ENCODE data around the gene C5orf58. TPM values are rescaled to one million over a fixed set of nuclear protein-coding genes. Genes with fewer than 3 reads are reported as not detected.

The C5orf58 gene
- total RNA-seq, 2 experiments from 2014 or later: not detected

GRCh38 chr5:170201311-170201710, 31.5 kb upstream of the C5orf58 start:
- H3K4me1 Mint-ChIP-seq (ENCODE audit: low read depth): no peaks in the 10 kb centered on the region
- no peaks in the 10 kb centered on the region for H3K4me1 ChIP-seq (ENCODE audit: insufficient read depth, low read length)
- DNase-seq: no peak
- H3K27ac ChIP-seq (ENCODE audit: low read depth in 1 of 2, low read length in 2 of 2): no peak overlapping the region
- H3K27ac Mint-ChIP-seq: no peak overlapping the region
- H3K9me3 ChIP-seq (ENCODE audit: control insufficient read depth in 1 of 2, insufficient read depth in 1 of 2, low read length in 2 of 2): no peaks in the 10 kb centered on the region
- H3K4me3 Mint-ChIP-seq: no peak overlapping the region
- ChIA-PET CTCF (no interaction called here), POLR2A (no interaction called here)
- no peak for ATAC-seq (ENCODE audit: poor library complexity)
- no peaks in the 10 kb centered on the region for H3K27me3 ChIP-seq (ENCODE audit: control insufficient read depth in 1 of 2, insufficient read depth in 2 of 2, low read length in 2 of 2)
- no peak for TF ChIP-seq CTCF (IDR thresholded peaks at IDR 0.05)
- no peaks in the 10 kb centered on the region for H3K36me3 ChIP-seq (ENCODE audit: insufficient read depth, low read length)
- H3K27me3 Mint-ChIP-seq: peaks cover 25% of the 10 kb centered on the region
- intact Hi-C loops (cut with DNase I, micrococcal nuclease): no loop called here
- H3K4me3 ChIP-seq (ENCODE audit: low read length): no peak overlapping the region
- H3K9me3 Mint-ChIP-seq: no peaks in the 10 kb centered on the region
- no peaks in the 10 kb centered on the region for H3K36me3 Mint-ChIP-seq (ENCODE audit: low read depth)

GRCh38 chr5:170202117-170202516, 30.7 kb upstream of the C5orf58 start:
- DNase-seq: no peak
- Histone ChIP-seq H3K27ac (ENCODE audit: low read depth in 1 of 2, low read length in 2 of 2) (no peak overlapping the region), H3K27me3 (ENCODE audit: control insufficient read depth in 1 of 2, insufficient read depth in 2 of 2, low read length in 2 of 2) (no peaks in the 10 kb centered on the region), H3K4me1 (ENCODE audit: insufficient read depth, low read length) (no peaks in the 10 kb centered on the region), H3K36me3 (ENCODE audit: insufficient read depth, low read length) (no peaks in the 10 kb centered on the region), H3K4me3 (ENCODE audit: low read length) (no peak overlapping the region), H3K9me3 (ENCODE audit: control insufficient read depth in 1 of 2, insufficient read depth in 1 of 2, low read length in 2 of 2) (no peaks in the 10 kb centered on the region)
- CTCF ChIA-PET: no interaction called here
- ATAC-seq (ENCODE audit: poor library complexity): no peak
- Mint-ChIP-seq H3K4me1 (ENCODE audit: low read depth) (no peaks in the 10 kb centered on the region), H3K4me3 (no peak overlapping the region), H3K9me3 (no peaks in the 10 kb centered on the region), H3K27ac (no peak overlapping the region), H3K36me3 (ENCODE audit: low read depth) (no peaks in the 10 kb centered on the region), H3K27me3 (peaks cover 25% of the 10 kb centered on the region)
- POLR2A ChIA-PET: no interaction called here
- TF ChIP-seq CTCF (IDR thresholded peaks at IDR 0.05): no peak
- intact Hi-C loops (cut with DNase I, micrococcal nuclease): no loop called here

DNA sequence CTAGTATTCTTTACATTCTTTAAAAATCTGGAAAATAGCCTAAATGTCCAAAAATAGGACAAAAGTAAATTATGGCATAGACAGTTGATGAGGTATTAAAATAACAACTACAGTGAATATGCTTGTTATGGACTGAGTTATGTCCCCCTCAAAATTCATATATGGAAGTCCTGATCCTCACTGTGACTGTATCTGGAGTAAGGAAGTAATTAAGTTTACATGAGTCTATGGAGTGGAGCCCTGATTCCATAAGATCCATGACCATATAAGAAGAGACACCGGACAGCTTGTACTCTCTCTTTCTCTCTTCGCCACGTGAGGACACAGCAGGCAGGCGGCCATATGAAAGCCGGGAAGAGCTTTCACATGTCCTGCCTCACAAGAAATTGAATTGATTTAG, 28.6 kb upstream of the C5orf58 start:
- Histone ChIP-seq H3K4me1 (ENCODE audit: insufficient read depth, low read length) (no peaks in the 10 kb centered on the region), H3K9me3 (ENCODE audit: control insufficient read depth in 1 of 2, insufficient read depth in 1 of 2, low read length in 2 of 2) (no peaks in the 10 kb centered on the region), H3K4me3 (ENCODE audit: low read length) (no peak overlapping the region), H3K36me3 (ENCODE audit: insufficient read depth, low read length) (no peaks in the 10 kb centered on the region), H3K27me3 (ENCODE audit: control insufficient read depth in 1 of 2, insufficient read depth in 2 of 2, low read length in 2 of 2) (no peaks in the 10 kb centered on the region), H3K27ac (ENCODE audit: low read depth in 1 of 2, low read length in 2 of 2) (no peak overlapping the region)
- no peaks in the 10 kb centered on the region for H3K9me3 Mint-ChIP-seq
- H3K27ac Mint-ChIP-seq: no peak overlapping the region
- peaks cover 25% of the 10 kb centered on the region for H3K27me3 Mint-ChIP-seq
- no peaks in the 10 kb centered on the region for H3K4me1 Mint-ChIP-seq (ENCODE audit: low read depth)
- TF ChIP-seq CTCF (IDR thresholded peaks at IDR 0.05): no peak
- ATAC-seq (ENCODE audit: poor library complexity) (no peak), DNase-seq (no peak)
- intact Hi-C loops (cut with DNase I, micrococcal nuclease): no loop called here
- POLR2A ChIA-PET: interaction anchor here (1.0 kb wide), 1 partner anchor 9 kb away, joined by 3 read pairs; no protein-coding TSS in a partner anchor
- CTCF ChIA-PET: no interaction called here
- no peaks in the 10 kb centered on the region for H3K36me3 Mint-ChIP-seq (ENCODE audit: low read depth)
- H3K4me3 Mint-ChIP-seq: no peak overlapping the region

Data from CD4-positive, alpha-beta T cell (primary cell).